Left cardiac atrium (tissue), 4 donors: ENCODE results near the gene RECQL5. TPM values are rescaled to one million over a fixed set of nuclear protein-coding genes. Genes with fewer than 3 reads are reported as not detected.

Experiments
- ATAC-seq, 2 donors: fragments of 200-7000 bp; cut with Tn5 transposase; one replicate each; pipeline ENCODE4 v1.9.1; 2020; ENCODE audit warnings: mild to moderate bottlenecking in 2 of 2, moderate library complexity in 2 of 2
- DNase-seq: peaks from one replicate; pipeline ENCODE4 v3.0.0-alpha.2; 2020
- intact Hi-C, 2 donors: fragments of 100-400 bp; cut with DNase I; formaldehyde crosslinking; loops; one replicate each; pipeline versions ENCODE4 v1.14.1 to v1.15.1; 2022 to 2023
- total RNA-seq, 2 donors: library from RNA; stranded (reverse); fragmentation: NEBNext Ultra II Directional; extraction: Animal tissue kit (Norgen Biotek cat#: 25700); gene quantifications; one replicate each; pipeline ENCODE4 v1.2.1, GENCODE V29; 2021
- donor health status: DM: no; HTN: yes; CAD: no.
- donor health status: DM: no; HTN: yes; CAD: no; lungs with severe emphysema.
- donor health status: DM: yes; HTN: yes; CAD: no.
- donor health status: Dilated cardiomyopathy.

Gene RECQL5
- total RNA-seq, 2 donors from 2014 or later, result 11.3 to 15.5 TPM

DNA sequence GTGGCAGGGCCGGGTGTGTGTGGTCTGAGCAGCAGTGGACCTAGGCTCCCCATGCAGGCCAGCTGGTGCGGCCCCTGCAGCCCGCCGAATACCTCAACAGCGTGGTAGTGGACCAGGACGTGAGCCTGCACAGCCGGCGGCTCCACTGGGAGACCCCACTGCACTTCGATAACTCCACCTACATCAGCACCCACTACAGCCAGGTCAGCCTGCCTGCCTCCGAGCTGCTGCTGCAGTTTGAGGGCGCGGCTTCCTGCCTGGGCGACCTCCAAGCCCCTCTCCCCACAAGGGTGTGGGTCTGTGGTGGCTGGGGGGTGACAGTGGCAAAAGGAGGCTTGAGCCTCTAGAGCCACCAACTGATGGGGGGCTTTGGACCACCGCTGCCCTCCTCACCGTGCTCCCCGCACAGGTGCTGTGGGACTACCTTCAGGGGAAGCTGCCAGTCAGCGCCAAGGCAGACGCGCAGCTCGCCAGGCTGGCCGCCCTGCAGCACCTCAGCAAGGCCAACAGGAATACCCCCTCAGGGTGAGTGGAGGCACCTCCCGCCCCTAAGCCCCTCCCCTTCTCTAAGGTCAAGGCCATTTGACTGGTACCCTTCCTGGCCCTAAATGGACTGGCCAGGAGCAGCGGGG, 42.1 kb downstream of the RECQL5 start:
- no peak for DNase-seq
- intact Hi-C loops, result no loop called here
- ATAC-seq, result no peak

DNA sequence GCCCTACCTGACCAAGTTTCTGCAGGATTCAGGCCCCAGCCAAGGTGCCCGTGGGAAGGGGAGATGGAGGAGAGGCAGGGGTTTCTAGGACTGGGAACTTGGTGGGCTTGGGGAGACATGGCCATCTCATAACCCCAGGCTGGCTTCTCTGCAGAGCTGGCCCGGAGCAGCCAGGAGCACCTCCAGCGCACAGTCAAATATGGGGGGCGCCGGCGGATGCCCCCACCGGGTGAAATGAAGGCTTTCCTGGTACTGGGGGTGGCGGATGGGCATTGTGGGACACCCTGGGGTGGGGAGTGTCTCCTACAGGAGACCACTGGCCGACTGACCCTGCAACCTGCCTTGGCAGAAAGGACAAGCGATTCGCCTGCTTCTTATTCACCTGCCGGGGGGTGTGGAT, 42.9 kb downstream of the RECQL5 start:
- DNase-seq (no peak), ATAC-seq (no peak)
- intact Hi-C loops, result no loop called here

DNA sequence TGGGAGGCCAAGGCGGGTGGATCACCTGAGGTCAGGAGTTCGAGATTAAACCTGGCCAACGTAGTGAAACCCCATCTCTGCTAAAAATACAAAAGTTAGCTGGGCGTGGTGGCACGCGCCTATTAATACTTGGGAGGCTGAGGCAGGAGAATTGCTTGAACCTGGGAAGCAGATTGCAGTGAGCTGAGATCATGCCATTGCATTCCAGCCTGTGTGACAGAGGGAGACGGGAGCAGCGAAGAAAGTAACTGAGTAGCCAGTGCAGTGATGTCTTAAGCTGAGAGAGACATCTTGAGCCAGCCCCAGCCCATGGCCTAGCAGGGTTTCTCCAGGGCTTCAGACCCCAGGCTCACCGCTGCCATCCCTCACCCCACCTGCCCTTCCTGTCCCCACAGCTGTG, 43.6 kb downstream of the RECQL5 start:
- intact Hi-C loops, result no loop called here
- DNase-seq (no peak), ATAC-seq (no peak)

- no peak for ATAC-seq
- intact Hi-C loops, result no loop called here
- DNase-seq, result no peak
Measured at GRCh38 chr17:75622771-75623273, 44.1 kb downstream of the RECQL5 start.

GRCh38 chr17:75622076-75622475, 44.9 kb downstream of the RECQL5 start:
- intact Hi-C loops, result no loop called here
- ATAC-seq, result no peak
- DNase-seq, result no peak

- no peak for ATAC-seq
- DNase-seq, result no peak
- intact Hi-C loops, result no loop called here
Measured at GRCh38 chr17:75621489-75621888, 45.5 kb downstream of the RECQL5 start.

DNA sequence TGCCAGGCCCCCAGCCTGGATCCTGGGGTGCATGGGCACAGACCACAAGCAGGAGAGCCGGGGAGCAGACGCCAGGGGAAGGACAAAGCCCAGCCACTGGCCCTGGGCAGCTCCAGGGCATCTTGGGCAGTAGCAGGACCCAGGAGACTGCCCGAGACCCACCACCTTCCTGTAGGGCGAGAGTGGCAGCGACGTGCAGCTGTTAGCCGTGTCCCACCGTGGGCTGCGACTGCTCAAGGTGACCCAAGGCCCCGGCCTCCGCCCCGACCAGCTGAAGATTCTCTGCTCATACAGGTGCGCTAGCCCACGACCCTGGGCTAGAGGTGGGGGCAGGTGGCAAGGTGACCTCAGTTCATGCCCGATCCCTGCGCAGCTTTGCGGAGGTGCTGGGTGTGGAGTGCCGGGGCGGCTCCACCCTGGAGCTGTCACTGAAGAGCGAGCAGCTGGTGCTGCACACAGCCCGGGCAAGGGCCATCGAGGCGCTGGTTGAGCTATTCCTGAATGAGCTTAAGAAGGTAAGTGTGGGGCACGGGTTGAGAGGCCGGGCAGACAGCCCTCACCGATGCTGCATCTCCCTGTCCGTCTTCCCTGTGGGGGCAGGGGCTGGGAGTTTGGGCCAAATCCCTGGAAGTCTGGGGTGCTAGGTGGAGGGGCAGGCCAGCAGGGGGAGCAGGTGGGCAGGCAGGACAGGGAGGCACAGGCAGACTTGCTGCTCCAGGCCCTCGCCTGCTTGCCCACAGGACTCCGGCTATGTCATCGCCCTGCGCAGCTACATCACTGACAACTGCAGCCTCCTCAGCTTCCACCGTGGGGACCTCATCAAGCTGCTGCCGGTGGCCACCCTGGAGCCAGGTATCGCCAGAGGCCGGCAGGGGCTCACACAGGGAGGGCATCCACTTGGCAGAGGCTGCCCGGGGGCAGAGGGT, 47.2 kb downstream of the RECQL5 start:
- intact Hi-C loops, result no loop called here
- ATAC-seq, result no peak
- DNase-seq, result no peak

DNA sequence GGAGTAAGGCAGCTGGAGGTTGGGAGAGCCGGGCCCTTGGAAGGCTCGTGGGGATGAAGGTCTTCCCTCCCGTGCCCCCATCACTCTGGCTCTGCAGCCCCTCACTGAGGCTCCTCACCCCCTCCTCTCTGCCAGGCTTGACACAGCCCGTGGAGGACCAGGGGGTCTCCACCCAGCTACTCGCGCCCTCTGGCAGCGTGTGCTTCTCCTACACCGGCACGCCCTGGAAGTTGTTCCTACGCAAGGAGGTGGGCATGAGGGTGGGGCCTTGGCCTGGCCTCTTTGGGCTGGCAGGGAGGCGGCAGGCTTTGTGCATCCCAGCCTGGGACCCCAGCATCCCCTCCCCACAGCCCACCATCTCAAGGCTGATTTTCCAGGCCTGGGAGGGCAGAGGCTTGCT, 49.3 kb downstream of the RECQL5 start:
- ATAC-seq (no peak), DNase-seq (no peak)
- intact Hi-C loops, result no loop called here

DNA sequence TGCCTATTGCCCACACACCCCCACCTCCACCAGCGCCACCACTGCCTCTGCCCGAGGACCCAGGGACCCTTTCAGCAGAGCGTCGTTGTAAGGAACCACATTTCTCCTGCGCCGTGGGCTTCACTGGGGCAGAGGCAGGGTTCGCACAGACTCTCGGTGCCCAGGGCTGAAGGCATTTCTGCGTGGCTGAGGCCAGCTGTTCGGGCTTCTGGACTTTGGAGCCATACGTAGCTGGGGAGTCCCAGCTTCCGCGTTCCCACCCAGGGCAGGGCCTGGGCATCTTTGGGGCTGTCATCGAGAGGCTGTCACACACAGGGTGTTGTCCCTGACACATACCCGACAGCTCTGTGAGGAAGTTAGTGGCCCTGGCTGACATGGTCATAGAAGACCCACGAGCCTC, 49.7 kb downstream of the RECQL5 start:
- intact Hi-C loops, result no loop called here
- ATAC-seq (no peak), DNase-seq (no peak)

DNA sequence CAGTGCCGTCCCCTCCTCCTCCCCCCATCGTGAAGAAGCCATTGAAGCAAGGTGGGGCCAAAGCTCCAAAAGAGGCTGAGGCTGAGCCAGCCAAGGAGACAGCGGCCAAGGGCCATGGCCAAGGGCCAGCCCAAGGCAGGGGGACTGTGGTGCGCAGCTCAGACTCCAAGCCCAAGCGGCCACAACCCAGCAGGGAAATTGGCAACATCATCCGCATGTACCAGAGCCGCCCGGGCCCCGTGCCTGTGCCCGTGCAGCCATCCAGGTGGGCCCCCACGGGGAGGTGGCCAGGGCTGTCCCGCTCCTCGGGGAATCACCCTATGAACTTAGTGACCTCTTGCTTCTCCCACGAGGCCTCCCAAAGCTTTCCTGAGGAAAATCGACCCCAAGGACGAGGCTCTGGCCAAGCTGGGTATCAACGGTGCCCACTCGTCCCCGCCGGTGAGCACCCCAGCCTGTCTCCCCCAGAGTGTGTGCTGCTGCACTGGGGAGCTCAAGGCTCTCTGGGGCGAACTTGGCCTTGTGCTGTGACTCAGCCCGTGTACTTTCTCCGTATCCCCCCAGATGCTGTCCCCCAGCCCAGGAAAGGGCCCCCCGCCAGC, 50.3 kb downstream of the RECQL5 start:
- ATAC-seq, result no peak
- intact Hi-C loops, result no loop called here
- no peak for DNase-seq

- DNase-seq (no peak), ATAC-seq (no peak)
Measured at GRCh38 chr17:75615301-75615700, 51.7 kb downstream of the RECQL5 start.

GRCh38 chr17:75614556-75615270, 52.2 kb downstream of the RECQL5 start:
- ATAC-seq, result no peak
- intact Hi-C loops, result no loop called here
- DNase-seq, result no peak

More at GRCh38 chr17:75615301-75615700, 51.7 kb downstream of the RECQL5 start:
- intact Hi-C loops, result no loop called here

DNA sequence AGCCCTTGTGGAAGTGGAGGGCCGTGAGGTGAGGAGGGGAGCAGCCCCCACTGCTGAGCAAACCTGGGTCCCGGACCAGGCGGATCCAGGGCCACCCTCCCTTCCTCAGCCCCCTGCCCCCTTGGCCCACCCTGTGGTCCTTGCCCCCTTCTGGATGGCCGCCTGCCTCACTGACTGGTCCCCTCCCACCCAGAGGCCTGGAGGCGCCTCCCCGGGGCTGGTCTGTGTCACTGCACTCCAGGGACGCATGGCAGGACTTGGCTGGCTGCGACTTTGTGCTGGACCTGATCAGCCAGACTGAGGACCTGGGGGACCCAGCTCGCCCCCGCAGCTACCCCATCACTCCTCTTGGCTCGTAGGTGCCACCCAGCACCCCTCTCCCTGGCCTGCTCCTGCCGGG, 52.9 kb downstream of the RECQL5 start:
- DNase-seq (no peak), ATAC-seq (no peak)
- intact Hi-C loops, result no loop called here

DNA sequence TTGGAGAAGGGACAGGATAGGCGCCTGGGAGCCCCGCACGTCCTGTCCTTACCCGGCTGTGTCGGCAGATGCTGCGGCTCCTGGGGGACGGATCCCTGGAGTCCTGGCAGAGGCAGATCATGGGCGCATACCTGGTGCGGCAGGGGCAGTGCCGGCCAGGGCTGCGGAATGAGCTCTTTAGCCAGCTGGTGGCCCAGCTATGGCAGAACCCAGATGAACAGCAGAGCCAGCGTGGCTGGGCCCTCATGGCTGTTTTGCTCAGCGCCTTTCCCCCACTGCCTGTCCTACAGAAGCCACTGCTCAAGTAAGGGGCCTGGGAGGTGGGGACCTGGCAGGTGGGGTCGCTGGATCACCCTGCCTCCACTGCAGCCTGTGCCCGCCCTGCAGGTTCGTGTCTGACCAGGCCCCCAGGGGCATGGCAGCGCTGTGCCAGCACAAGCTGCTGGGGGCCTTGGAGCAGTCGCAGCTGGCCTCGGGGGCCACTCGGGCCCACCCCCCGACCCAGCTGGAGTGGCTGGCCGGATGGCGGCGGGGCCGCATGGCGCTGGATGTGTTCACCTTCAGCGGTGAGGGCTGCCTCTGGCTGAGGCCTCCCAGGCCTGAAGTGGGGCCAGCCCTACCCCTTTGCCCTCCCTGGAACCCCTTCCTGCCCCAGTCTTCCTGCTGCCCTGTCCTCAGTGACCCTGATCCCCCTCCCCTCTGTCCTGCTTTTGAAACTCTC, 53.9 kb downstream of the RECQL5 start:
- intact Hi-C loops, result no loop called here
- no peak for ATAC-seq
- no peak for DNase-seq

- DNase-seq, result no peak
- intact Hi-C loops, result no loop called here
- ATAC-seq, result no peak
Measured at GRCh38 chr17:75611851-75612429, 55.0 kb downstream of the RECQL5 start.

DNA sequence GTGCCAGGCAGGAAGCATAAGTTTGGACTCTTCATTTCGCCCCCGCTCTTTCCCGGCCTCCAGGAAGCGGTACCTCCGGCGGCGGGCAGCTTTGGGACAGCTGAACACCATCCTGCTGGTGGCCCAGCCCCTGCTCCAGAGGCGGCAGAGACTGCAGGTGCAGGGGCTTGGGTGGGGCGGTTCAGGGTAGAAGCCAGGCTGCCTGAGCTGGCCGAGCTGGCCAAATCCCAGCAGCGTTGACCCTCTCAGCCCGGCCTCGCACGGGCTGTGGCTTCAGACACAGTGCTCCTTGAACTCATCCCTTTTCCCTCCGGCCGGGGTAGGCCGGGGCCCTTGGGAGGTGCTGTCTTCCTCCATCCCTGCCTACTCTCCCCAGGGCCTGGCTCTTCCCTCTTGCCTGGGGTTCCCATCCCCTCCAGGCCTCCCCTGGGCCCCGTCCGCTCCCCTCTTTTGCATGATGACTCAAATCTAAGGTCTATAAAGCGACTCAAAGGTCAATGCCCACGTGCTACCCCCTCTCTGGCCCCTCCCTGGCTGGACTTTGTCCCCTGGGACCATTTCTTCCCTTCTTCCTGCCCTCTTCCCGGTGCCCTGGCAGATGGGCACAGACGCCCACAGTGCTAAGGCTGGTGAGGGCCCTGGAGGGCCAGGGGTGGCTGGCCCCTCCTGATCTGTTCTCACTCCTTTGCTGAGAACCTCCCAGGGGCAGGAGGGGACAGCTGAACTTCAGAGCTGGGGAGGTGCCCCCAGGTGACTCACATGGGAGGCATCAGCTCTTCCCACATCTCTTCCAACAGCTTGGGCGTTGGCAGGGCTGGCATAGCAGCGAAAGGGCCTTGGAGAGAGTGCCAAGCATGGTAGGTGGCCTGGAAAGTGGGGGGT, 56.6 kb downstream of the RECQL5 start:
- DNase-seq (no peak), ATAC-seq (no peak)
- intact Hi-C loops, result no loop called here

DNA sequence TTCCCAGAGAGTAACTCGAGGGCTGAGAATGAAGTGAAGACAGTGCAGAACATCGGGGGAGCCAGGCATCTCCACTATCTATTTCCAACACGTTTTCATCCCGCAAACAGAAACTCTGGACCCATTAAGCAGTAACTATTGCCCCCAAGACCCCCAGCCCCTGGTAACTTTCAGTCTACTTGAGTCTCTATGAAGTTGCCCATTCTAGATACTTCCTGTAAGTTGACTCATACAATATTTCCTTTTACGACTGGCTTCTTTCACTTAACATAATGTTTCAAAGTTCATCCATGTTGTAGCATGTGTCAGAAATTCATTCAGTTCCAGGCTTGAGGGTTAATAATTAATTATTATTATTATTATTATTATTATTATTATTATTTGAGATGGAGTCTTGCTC, 59.9 kb downstream of the RECQL5 start:
- DNase-seq, result no peak
- ATAC-seq, result no peak
- intact Hi-C loops, result no loop called here

DNA sequence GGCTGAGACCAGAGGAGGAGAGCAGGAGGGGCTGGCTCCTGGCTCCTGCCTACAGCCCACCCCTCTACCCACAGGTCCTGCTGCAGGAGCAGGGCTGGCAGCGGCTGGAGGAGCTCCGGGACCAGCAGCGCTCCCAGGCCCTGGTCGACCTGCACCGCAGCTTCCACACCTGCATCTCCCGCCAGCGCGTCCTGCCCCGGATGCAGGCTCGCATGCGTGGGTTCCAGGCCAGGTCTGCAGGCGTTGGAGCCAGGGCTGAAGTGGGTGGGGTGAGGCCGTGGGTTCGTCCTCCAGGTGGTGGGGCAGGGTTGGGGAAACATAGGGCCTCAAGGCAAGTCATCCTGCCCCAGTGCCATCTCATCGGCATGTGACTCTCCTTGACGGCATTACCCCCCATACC, 61.2 kb downstream of the RECQL5 start:
- intact Hi-C loops, result no loop called here
- no peak for DNase-seq
- no peak for ATAC-seq
